IMR-90 (cell line): ENCODE results near the gene GRM8. TPM values are rescaled to one million over a fixed set of nuclear protein-coding genes. Genes with fewer than 3 reads are reported as not detected.
"Not testable (repeated sequence)": the region's sequence is repeated elsewhere in the genome, so short reads cannot be mapped to it uniquely, and the experiment has no call there.

Experiments used
- ATAC-seq: fragments of 200-7000 bp; cut with Tn5 transposase; 2 replicates; pipeline ENCODE4 v1.9.1; 2020; ENCODE audit warnings: low read depth, mild to moderate bottlenecking, moderate library complexity
- BruUV-seq: library from RNA; stranded (reverse); fragments of 400-500 nt; replicated peaks from 2 replicates; lab custom pipeline; 2021; lab: Mats Ljungman, UMichigan
- CTCF ChIA-PET: fragments of 300-600 bp; formaldehyde crosslinking; extraction: SDS; loops from one replicate; lab custom pipeline; 2021; ENCODE audit warnings: antibody characterized with exemption; lab: Yijun Ruan, JAX
- POLR2A ChIA-PET: fragments of 300-600 bp; sonication (Branson Sonifier 250); formaldehyde crosslinking; loops from one replicate; lab custom pipeline; 2022; ENCODE audit warnings: antibody characterized with exemption; ENCODE audit not compliant: unreplicated experiment; lab: Charles Lee
- DNase-seq: peaks from one replicate; pipeline ENCODE4 v3.0.0; 2013
- H2AFZ ChIP-seq: replicated peaks from 2 replicates; pipeline ENCODE3; 2013; ENCODE audit warnings: low read length, mild to moderate bottlenecking; ENCODE audit not compliant: poor library complexity
- H2AK5ac ChIP-seq: 2 replicates; pipeline ENCODE4 v1.6.1; 2013; ENCODE audit warnings: low read depth, low read length, inconsistent platforms
- H2AK9ac ChIP-seq: replicated peaks from 2 replicates; pipeline ENCODE3; 2013; ENCODE audit warnings: mild to moderate bottlenecking, low read depth, low read length, moderate library complexity; ENCODE audit not compliant: poor library complexity
- H2BK120ac ChIP-seq: 2 replicates; pipeline ENCODE4 v1.6.1; 2013; ENCODE audit warnings: low read depth, low read length, inconsistent platforms
- H2BK15ac ChIP-seq: 3 replicates; pipeline ENCODE4 v1.6.1; 2013; ENCODE audit warnings: low read depth, low read length, inconsistent platforms
- H2BK20ac ChIP-seq: 2 replicates; pipeline ENCODE4 v1.6.1; 2013; ENCODE audit warnings: low read depth, mild to moderate bottlenecking, inconsistent platforms, low read length, moderate library complexity
- H2BK5ac ChIP-seq: 2 replicates; pipeline ENCODE4 v1.6.1; 2013; ENCODE audit warnings: mild to moderate bottlenecking, low read depth, low read length, inconsistent platforms; ENCODE audit not compliant: poor library complexity, severe bottlenecking
- H3K14ac ChIP-seq: replicated peaks from 2 replicates; pipeline ENCODE4 v1.6.1; 2013; ENCODE audit warnings: low read depth, low read length, inconsistent platforms
- H3K18ac ChIP-seq: 2 replicates; pipeline ENCODE4 v1.6.1; 2013; ENCODE audit warnings: low read depth, low read length, control low read depth
- H3K23ac ChIP-seq: 2 replicates; pipeline ENCODE4 v1.6.1; 2013; ENCODE audit warnings: low read depth, low read length, inconsistent platforms
- H3K27ac ChIP-seq: 2 replicates; pipeline ENCODE4 v1.5.1; 2013; ENCODE audit warnings: mild to moderate bottlenecking, control low read depth, low read length; ENCODE audit not compliant: insufficient read depth
- H3K27me3 ChIP-seq: 2 replicates; pipeline ENCODE4 v1.6.1; 2013; ENCODE audit warnings: low read length; ENCODE audit not compliant: control insufficient read depth, insufficient read depth
- H3K36me3 ChIP-seq: 2 replicates; pipeline ENCODE4 v1.6.1; 2013; ENCODE audit warnings: low read length, mixed read lengths; ENCODE audit not compliant: control insufficient read depth, insufficient read depth
- H3K4ac ChIP-seq: 2 replicates; pipeline ENCODE4 v1.6.1; 2013; ENCODE audit warnings: low read depth, low read length, inconsistent platforms
- H3K4me1 ChIP-seq: 2 replicates; pipeline ENCODE4 v1.6.1; 2013; ENCODE audit warnings: low read length, mixed read lengths; ENCODE audit not compliant: control insufficient read depth, insufficient read depth
- H3K4me2 ChIP-seq: 2 replicates; pipeline ENCODE4 v1.6.1; 2013; ENCODE audit warnings: low read depth, mild to moderate bottlenecking, control low read depth, low read length, moderate library complexity
- H3K4me3 ChIP-seq: 2 replicates; pipeline ENCODE4 v1.5.1; 2013; ENCODE audit warnings: low read depth, mild to moderate bottlenecking, control low read depth, low read length, moderate library complexity; ENCODE audit not compliant: insufficient read depth
- H3K56ac ChIP-seq: 2 replicates; pipeline ENCODE4 v1.6.1; 2013; ENCODE audit warnings: low read length, inconsistent platforms; ENCODE audit not compliant: insufficient read depth; ENCODE audit errors: extremely low read depth
- H3K79me1 ChIP-seq, 2 experiments: 2 replicates each; pipeline ENCODE4 v1.6.1; 2013; ENCODE audit warnings: low read length in 2 of 2, inconsistent platforms in 1 of 2, low read depth in 1 of 2
- H3K9ac ChIP-seq: 2 replicates; pipeline ENCODE4 v1.6.1; 2013; ENCODE audit warnings: low read depth, low read length, control low read depth
- H3K9me1 ChIP-seq: 2 replicates; pipeline ENCODE4 v1.6.1; 2013; ENCODE audit warnings: low read length, inconsistent platforms; ENCODE audit not compliant: insufficient read depth
- H3K9me3 ChIP-seq: 2 replicates; pipeline ENCODE4 v1.6.1; 2013; ENCODE audit warnings: low read length; ENCODE audit not compliant: control insufficient read depth, insufficient read depth
- H4K20me1 ChIP-seq: 2 replicates; pipeline ENCODE4 v1.6.1; 2013; ENCODE audit warnings: low read length, inconsistent platforms; ENCODE audit not compliant: insufficient read depth
- H4K5ac ChIP-seq: 2 replicates; pipeline ENCODE4 v1.6.1; 2013; ENCODE audit warnings: mild to moderate bottlenecking, low read depth, low read length, control low read depth
- H4K8ac ChIP-seq, 2 experiments: 2 replicates each; pipeline ENCODE4 v1.6.1; 2013; ENCODE audit warnings: low read depth in 2 of 2, low read length in 2 of 2, control low read depth in 1 of 2, inconsistent platforms in 1 of 2
- H4K91ac ChIP-seq: 2 replicates; pipeline ENCODE4 v1.6.1; 2013; ENCODE audit warnings: low read depth, low read length, inconsistent platforms; ENCODE audit not compliant: insufficient read depth
- WGBS, 2 experiments: methylation state at CpG; one replicate each; pipeline versions ENCODE4 v1.1.5 to v1.1.7; 2013; ENCODE audit warnings: missing lambda C conversion rate in 2 of 2; ENCODE audit not compliant: insufficient read length in 1 of 2; ENCODE audit errors: extremely low coverage in 2 of 2; 5-methylcytosine and 5-hydroxymethylcytosine counted together
- dilution Hi-C: fragments of 300-500 bp; cut with HindIII; formaldehyde crosslinking; loops from one replicate; pipeline ENCODE4 v1.14.3; 2018; ENCODE audit warnings: low sequenced_read_pairs; ENCODE audit not compliant: unreplicated experiment
- in situ Hi-C: fragments of 300-500 bp; cut with MboI; formaldehyde crosslinking; loops from 3 replicates; pipeline ENCODE4 v1.14.3; 2019; ENCODE audit warnings: low sequenced_read_pairs, inconsistent platforms, mixed read lengths
- intact Hi-C: fragments of 100-400 bp; cut with micrococcal nuclease; formaldehyde crosslinking; loops from 2 replicates; pipeline ENCODE4 v1.10.0; 2022
- polyA plus RNA-seq, 3 experiments: library from polyadenylated mRNA; depleted of rRNA; stranded (reverse); fragments of >200 nt; gene quantifications; 2 replicates each; pipeline ENCODE4 v1.2.3, GENCODE V29; 2012; ENCODE audit warnings: low replicate concordance in 1 of 3
- total RNA-seq: library from RNA; depleted of rRNA; stranded (reverse); fragments of >200 nt; gene quantifications from 2 replicates; pipeline ENCODE4 v1.2.3, GENCODE V29; 2012

The GRM8 gene
- total and polyA plus RNA-seq, 2 of the 4 experiments (the other 2 are of a cell fraction), result not detected

GRCh38 chr7:126876536-126876935 lies 376.2 kb downstream of the GRM8 start:
- H3K18ac ChIP-seq, H2AFZ ChIP-seq, H2BK15ac ChIP-seq, H4K5ac ChIP-seq, ATAC-seq, H3K9me1 ChIP-seq, BruUV-seq, H3K4ac ChIP-seq, H2BK5ac ChIP-seq, H4K20me1 ChIP-seq, H2AK5ac ChIP-seq, H3K9ac ChIP-seq, H3K27ac ChIP-seq, H2BK120ac ChIP-seq, H3K36me3 ChIP-seq, H4K8ac ChIP-seq, H3K27me3 ChIP-seq, in situ Hi-C loops, H3K79me1 ChIP-seq, H3K23ac ChIP-seq, H4K91ac ChIP-seq, H3K4me1 ChIP-seq, H3K14ac ChIP-seq, H3K4me2 ChIP-seq, H2BK20ac ChIP-seq, H3K56ac ChIP-seq, POLR2A ChIA-PET, H2AK9ac ChIP-seq, H3K4me3 ChIP-seq, intact Hi-C loops, DNase-seq, dilution Hi-C loops, H3K9me3 ChIP-seq: not testable (repeated sequence)
- CTCF ChIA-PET, result interaction anchor here (0.6 kb wide), 1 partner anchor 473 kb away, joined by 3 read pairs; no protein-coding TSS in a partner anchor
- no CpG with 5 or more reads among the region's 3 CpGs for WGBS, 2 experiments
